HPDE6-E6E7 (cell line): ENCODE data around the gene DISP2.

Experiments
- DNase-seq: peaks from one replicate; pipeline ENCODE4 v3.0.0; 2011; ENCODE audit warnings: missing footprints; ENCODE audit errors: extremely low spot score

Gene DISP2

DNA sequence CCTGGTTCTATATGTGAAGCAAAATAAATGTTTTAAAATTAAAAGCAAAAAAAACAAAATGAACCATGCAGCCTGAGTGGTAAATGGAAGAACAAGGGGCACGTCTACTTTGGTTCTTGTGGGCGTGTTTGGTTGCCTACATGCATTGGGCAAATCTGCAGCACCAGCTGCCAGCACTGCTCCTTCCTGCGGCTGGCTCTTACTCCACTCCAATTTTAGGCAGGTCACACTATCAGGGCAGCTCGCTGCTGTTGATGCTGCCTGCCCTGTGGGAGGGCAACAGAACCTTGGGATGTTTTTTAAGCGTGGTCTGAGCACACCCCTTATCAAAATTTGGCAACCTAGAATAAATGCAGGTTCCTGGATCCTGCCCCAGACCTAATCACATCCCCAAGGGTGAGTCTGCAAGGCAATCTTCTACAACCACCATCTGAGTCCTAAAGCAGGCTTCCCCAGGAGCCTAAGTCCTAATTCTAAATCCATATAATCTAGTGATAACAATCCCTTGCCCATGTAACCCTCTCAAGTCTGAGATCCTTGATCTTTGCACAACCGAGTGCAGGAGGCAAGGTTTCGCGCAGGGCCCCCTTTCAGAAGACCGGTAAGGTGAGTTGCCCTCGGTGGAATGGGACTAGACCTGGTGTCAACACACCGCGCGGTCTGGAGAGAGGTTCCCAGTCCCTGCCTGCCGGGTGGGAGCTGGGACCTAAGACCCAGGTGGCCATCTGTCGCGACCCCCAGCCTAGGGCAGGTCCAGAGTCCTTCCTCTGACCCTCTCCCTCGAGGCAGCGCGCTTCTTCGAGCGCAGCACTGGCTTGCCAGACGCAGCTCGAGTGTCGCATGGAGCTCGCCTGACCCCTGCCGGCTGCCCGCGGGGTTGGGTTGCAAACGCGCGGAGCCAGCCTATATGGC, 63.5 kb downstream of the DISP2 start:
- DNase-seq, result peak; percentile 71

DNA sequence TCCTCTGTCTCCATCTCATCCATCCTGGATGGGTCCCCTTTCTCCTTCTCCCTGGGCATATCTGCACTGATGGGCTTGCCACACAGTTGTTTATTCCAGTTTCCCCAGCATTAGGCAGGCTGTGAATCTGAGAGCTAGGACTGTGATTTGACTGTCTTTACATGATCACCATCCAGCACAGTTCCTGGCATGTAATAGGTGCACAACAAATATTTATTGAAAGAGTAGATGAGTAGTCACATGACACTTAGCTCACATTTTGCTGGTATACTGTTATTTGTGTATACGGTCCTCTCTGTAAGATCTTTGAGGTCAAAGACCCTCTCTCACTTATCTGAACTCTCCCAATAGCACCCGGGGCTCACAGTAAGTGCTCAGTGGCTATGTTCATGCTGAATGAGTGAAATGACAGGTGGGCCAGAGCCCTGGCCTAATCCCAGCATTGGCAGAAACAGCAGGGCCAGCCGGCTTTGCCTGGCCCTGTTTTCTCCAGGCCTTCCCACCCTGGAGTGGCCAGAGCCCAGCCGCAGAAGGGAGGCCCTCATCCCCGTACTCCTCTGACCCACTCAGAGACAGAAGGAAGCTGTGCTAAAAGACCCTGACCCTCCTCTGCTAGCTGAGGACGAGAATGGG, 66.6 kb downstream of the DISP2 start:
- no peak for DNase-seq

DNA sequence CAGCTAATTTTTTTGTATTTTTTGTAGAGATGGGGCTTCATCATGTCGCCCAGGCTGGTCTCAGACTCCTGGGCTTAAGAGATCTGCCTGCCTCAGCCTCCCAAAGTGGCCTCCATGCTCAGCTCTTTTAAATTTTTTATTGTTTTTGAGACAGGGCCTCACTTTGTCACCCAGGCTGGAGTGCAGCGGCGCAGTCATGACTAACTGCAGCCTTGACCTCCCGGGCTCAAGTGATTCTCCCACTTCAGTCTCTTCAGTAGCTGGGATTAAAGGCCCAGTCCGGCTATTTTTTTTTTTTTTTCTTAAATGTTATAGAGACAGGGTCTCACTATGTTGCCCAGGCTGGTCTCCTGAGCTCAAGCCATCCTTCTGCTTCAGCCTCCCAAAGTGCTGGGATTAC, 67.7 kb downstream of the DISP2 start:
- DNase-seq, result no peak

- DNase-seq, result no peak
These were observed 69.2 kb downstream of the DISP2 start for GRCh38 chr15:40427188-40427587.

DNA sequence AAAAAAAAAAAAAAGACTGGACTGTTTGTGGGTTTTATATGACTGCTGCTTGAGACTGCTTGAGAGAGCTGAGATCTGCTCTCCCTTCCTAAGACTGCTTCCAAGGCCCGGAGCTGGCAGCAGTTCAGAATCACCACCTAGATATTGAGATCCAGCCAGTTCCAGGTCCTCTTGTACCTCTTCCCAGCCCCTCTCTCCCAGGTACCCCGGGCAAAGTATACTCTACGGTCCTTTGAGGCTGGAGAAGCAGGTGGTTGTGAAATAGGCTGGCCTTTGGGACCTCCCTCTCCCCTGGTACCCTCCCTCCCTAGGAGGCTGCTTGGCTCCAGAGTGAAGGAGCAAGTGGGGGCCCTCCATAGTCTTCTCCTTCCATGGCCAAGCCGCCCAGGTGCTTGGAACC, 70.2 kb downstream of the DISP2 start:
- DNase-seq, result no peak
